Transverse colon (tissue), 4 donors: ENCODE measurements around the gene CALHM2. TPM values are rescaled to one million over a fixed set of nuclear protein-coding genes. Genes with fewer than 3 reads are reported as not detected.

Experiments
- DNase-seq: peaks from one replicate; pipeline ENCODE4 v3.0.0-alpha.2; 2019
- H3K27ac ChIP-seq, 4 donors: fragments of 200-600 bp; sonication (generic); 2 replicates each; pipeline ENCODE4 v1.5.1; 2016 to 2018; ENCODE audit warnings: inconsistent platforms in 4 of 4
- H3K27me3 ChIP-seq: fragments of 200-600 bp; sonication (generic); 2 replicates; pipeline ENCODE4 v1.5.1; 2017; ENCODE audit warnings: inconsistent platforms
- H3K36me3 ChIP-seq, 4 donors: fragments of 200-600 bp; sonication (generic); 2 replicates each; pipeline ENCODE4 v1.5.1; 2017 to 2019; ENCODE audit warnings: inconsistent platforms in 4 of 4
- H3K4me1 ChIP-seq, 4 donors: fragments of 200-600 bp; sonication (generic); 2 replicates each; pipeline ENCODE4 v1.5.1; 2017 to 2020; ENCODE audit warnings: inconsistent platforms in 4 of 4
- H3K4me3 ChIP-seq, 4 donors: fragments of 200-600 bp; sonication (generic); 1 replicate in 1 of 4; 2 replicates in 3 of 4; pipeline versions ENCODE4 v1.5.1 to v1.6.1; 2017 to 2019; ENCODE audit warnings: inconsistent platforms in 4 of 4
- H3K9me3 ChIP-seq, 2 donors: fragments of 200-600 bp; sonication (generic); 2 replicates each; pipeline ENCODE4 v1.5.1; 2017 to 2019; ENCODE audit warnings: inconsistent platforms in 2 of 2
- CTCF ChIP-seq, 5 experiments: fragments of 200-600 bp in 3 of 5; fragments of 450-650 bp in 2 of 5; sonication (generic) in 3 of 5; IDR thresholded peaks; 1 replicate in 2 of 5; 2 replicates in 3 of 5; pipeline ENCODE4 v1.5.1; 2016 to 2017; ENCODE audit warnings: antibody characterized with exemption in 5 of 5, inconsistent platforms in 3 of 5, mild to moderate bottlenecking in 2 of 5, moderate library complexity in 1 of 5
- EP300 ChIP-seq: sonication (generic); formaldehyde crosslinking; IDR thresholded peaks from one replicate; pipeline ENCODE4 v1.6.1; 2017; ENCODE audit warnings: antibody characterized with exemption, low read depth
- POLR2A ChIP-seq: fragments of 450-650 bp; IDR thresholded peaks from one replicate; pipeline ENCODE4 v1.6.1; 2016; ENCODE audit warnings: antibody characterized with exemption, mild to moderate bottlenecking, moderate library complexity
- POLR2AphosphoS5 ChIP-seq, 3 donors: sonication (generic); formaldehyde crosslinking; IDR thresholded peaks; one replicate each; pipeline ENCODE4 v1.6.1; 2016; ENCODE audit warnings: antibody characterized with exemption in 3 of 3
- WGBS, 2 donors: methylation state at CpG; one replicate each; pipeline ENCODE4 v1.1.5; 2018; ENCODE audit warnings: low coverage in 1 of 2; 5-methylcytosine and 5-hydroxymethylcytosine counted together
- in situ Hi-C, 4 donors: fragments of 200-750 bp; cut with MboI; loops; one replicate each; pipeline versions ENCODE4 v1.15.0 to v1.15.1; 2017; ENCODE audit warnings: low sequenced_read_pairs in 3 of 4, low pct_ligation_motif_present in 1 of 4, low pct_unique_long_range_greater_than_20kb in 1 of 4
- intact Hi-C: fragments of 100-400 bp; cut with DNase I; formaldehyde crosslinking; loops from one replicate; pipeline ENCODE4 v1.15.1; 2023; ENCODE audit warnings: low total_unique reads
- total RNA-seq, 4 donors: library from RNA; depleted of rRNA; stranded (reverse); fragments of >200 nt; gene quantifications; one replicate each; pipeline ENCODE4 v1.1.0, GENCODE V29; 2016

The CALHM2 gene
- total RNA-seq, 4 donors from 2014 or later = 3.2 to 21.1 (median 15.7) TPM

- Histone ChIP-seq H3K36me3 (peaks cover 0 to 31% (median 0%) of the 10 kb centered on the region in 4 donors), H3K4me1 (peaks cover 8 to 48% (median 12%) of the 10 kb centered on the region in 4 donors), H3K27ac (peak overlapping the region in 3 of 4 donors; percentile 71 to 86 (median 85)), H3K4me3 (no peak overlapping the region), H3K27me3 (peaks cover 5% of the 10 kb centered on the region), H3K9me3 (no peaks in the 10 kb centered on the region)
- DNase-seq = no peak
- in situ Hi-C loops = no loop called here
- no peak for TF ChIP-seq EP300
- WGBS, 2 donors = 96% methylated on average over 23 of the region's 23 CpGs; no CpG with 5 or more reads in 1 of the 2 donors
- intact Hi-C loops = no loop called here
These were observed 5.0 kb downstream of the CALHM2 start for GRCh38 chr10:103447187-103447586.

- no peaks in the 10 kb centered on the region for H3K27me3 ChIP-seq
- 71 to 80% methylated on average over 2 to 12 of the region's 12 CpGs for WGBS, 2 donors
- intact Hi-C loops (no loop called here), in situ Hi-C loops (no loop called here)
- TF ChIP-seq POLR2AphosphoS5 (IDR thresholded peaks at IDR 0.05) (peak in 1 of 3 donors; percentile 54), EP300 (no peak), CTCF (IDR thresholded peaks at IDR 0.05) (no peak), POLR2A (no peak)
- H3K4me3 ChIP-seq = no peak overlapping the region
- peak; percentile 31 for DNase-seq
- peaks cover 0 to 35% (median 0%) of the 10 kb centered on the region in 4 donors for H3K36me3 ChIP-seq
- H3K9me3 ChIP-seq = no peaks in the 10 kb centered on the region
- peak overlapping the region; percentile 60 to 86 (median 78) for H3K27ac ChIP-seq
- peaks cover 8 to 44% (median 12%) of the 10 kb centered on the region in 4 donors for H3K4me1 ChIP-seq
These were observed 6.2 kb downstream of the CALHM2 start for GRCh38 chr10:103445767-103446567.

GRCh38 chr10:103445366-103445765 is 6.8 kb downstream of the CALHM2 start:
- in situ Hi-C loops (no loop called here), intact Hi-C loops (no loop called here)
- peak overlapping the region; percentile 60 to 85 (median 72) for H3K27ac ChIP-seq
- DNase-seq = no peak
- H3K9me3 ChIP-seq = no peaks in the 10 kb centered on the region
- peaks cover 0 to 40% (median 2%) of the 10 kb centered on the region in 4 donors for H3K36me3 ChIP-seq
- WGBS, 2 donors = 87 to 90% methylated on average over 2 to 9 of the region's 9 CpGs
- no peaks in the 10 kb centered on the region for H3K27me3 ChIP-seq
- TF ChIP-seq CTCF (IDR thresholded peaks at IDR 0.05) (no peak), EP300 (no peak), POLR2AphosphoS5 (IDR thresholded peaks at IDR 0.05) (no peak), POLR2A (no peak)
- H3K4me1 ChIP-seq = peaks cover 7 to 42% (median 9%) of the 10 kb centered on the region in 4 donors
- H3K4me3 ChIP-seq = no peak overlapping the region

GRCh38 chr10:103444478-103444877 is 7.7 kb downstream of the CALHM2 start:
- Histone ChIP-seq H3K36me3 (peaks cover 0 to 44% (median 6%) of the 10 kb centered on the region in 4 donors), H3K4me3 (no peak overlapping the region), H3K9me3 (no peaks in the 10 kb centered on the region), H3K4me1 (peaks cover 4 to 33% (median 7%) of the 10 kb centered on the region in 4 donors), H3K27ac (no peak overlapping the region), H3K27me3 (no peaks in the 10 kb centered on the region)
- in situ Hi-C loops (no loop called here), intact Hi-C loops (no loop called here)
- WGBS, 2 donors = 63% methylated on average over 9 of the region's 10 CpGs; no CpG with 5 or more reads in 1 of the 2 donors
- TF ChIP-seq EP300 = no peak
- TF ChIP-seq POLR2A = no peak
- TF ChIP-seq POLR2AphosphoS5 (IDR thresholded peaks at IDR 0.05) = no peak
- TF ChIP-seq CTCF (IDR thresholded peaks at IDR 0.05) = no peak
- no peak for DNase-seq
